ENCODE results near the gene HRCT1. TPM values are rescaled to one million over a fixed set of nuclear protein-coding genes. Genes with fewer than 3 reads are reported as not detected.
A peak's percentile ranks its signal among the peaks of the same experiment; 100 is the strongest.

Gene HRCT1
- total RNA-seq, 4 donors from 2014 or later = 23.9 to 60.2 (median 34.3) TPM

DNA sequence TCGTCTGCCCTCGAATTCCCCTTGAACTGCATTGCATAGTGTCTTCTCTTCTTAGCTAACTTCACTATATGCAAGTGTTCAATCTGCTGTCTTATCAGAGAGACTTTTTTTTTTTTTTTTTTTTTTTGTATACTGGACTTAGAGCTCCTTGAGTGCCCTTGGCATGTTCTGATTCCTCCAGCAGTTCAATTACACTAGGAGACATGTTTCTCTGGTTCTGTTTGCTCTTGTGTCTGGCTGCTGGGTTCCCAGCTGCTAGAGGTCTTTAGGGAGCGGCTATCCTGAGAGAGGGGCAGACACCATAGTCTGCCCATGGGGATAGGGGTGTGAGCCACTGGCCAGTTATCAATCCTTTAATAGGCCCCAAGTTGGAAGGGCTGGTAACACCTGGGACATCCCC is 38.8 kb downstream of the HRCT1 start:
- Histone ChIP-seq H3K4me3 (no peak overlapping the region), H3K36me3 (no peaks in the 10 kb centered on the region), H3K27me3 (no peaks in the 10 kb centered on the region), H3K27ac (peak overlapping the region; percentile 54 to 74 (median 71)), H3K9me3 (no peaks in the 10 kb centered on the region), H3K4me1 (peaks cover 5 to 73% (median 53%) of the 10 kb centered on the region in 4 donors)
- in situ Hi-C loops (cut with MboI; ENCODE audit: low pct_ligation_motif_present in 1 of 4, low pct_unique_long_range_greater_than_20kb in 1 of 4, low sequenced_read_pairs in 3 of 4) (no loop called here), intact Hi-C loops (cut with DNase I; ENCODE audit: low total_unique reads) (loop anchor here (1.0 to 5.0 kb wide), 2 partner anchors 10 to 38 kb away; partner anchors contain the start of genes HRCT1 and SPAAR)
- TF ChIP-seq POLR2A (IDR thresholded peaks at IDR 0.05) = no peak
- TF ChIP-seq EP300 (IDR thresholded peaks at IDR 0.05; ENCODE audit: low read depth) = no peak
- no peak for TF ChIP-seq POLR2AphosphoS5 (IDR thresholded peaks at IDR 0.05)
- TF ChIP-seq, protein P1, sequence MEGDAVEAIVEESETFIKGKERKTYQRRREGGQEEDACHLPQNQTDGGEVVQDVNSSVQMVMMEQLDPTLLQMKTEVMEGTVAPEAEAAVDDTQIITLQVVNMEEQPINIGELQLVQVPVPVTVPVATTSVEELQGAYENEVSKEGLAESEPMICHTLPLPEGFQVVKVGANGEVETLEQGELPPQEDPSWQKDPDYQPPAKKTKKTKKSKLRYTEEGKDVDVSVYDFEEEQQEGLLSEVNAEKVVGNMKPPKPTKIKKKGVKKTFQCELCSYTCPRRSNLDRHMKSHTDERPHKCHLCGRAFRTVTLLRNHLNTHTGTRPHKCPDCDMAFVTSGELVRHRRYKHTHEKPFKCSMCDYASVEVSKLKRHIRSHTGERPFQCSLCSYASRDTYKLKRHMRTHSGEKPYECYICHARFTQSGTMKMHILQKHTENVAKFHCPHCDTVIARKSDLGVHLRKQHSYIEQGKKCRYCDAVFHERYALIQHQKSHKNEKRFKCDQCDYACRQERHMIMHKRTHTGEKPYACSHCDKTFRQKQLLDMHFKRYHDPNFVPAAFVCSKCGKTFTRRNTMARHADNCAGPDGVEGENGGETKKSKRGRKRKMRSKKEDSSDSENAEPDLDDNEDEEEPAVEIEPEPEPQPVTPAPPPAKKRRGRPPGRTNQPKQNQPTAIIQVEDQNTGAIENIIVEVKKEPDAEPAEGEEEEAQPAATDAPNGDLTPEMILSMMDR (IDR thresholded peaks at IDR 0.05) = no peak
- 54 to 69% methylated on average over 2 to 3 of the region's 3 CpGs for WGBS, 2 donors (ENCODE audit: low coverage in 1 of 2)
- DNase-seq = no peak

DNA sequence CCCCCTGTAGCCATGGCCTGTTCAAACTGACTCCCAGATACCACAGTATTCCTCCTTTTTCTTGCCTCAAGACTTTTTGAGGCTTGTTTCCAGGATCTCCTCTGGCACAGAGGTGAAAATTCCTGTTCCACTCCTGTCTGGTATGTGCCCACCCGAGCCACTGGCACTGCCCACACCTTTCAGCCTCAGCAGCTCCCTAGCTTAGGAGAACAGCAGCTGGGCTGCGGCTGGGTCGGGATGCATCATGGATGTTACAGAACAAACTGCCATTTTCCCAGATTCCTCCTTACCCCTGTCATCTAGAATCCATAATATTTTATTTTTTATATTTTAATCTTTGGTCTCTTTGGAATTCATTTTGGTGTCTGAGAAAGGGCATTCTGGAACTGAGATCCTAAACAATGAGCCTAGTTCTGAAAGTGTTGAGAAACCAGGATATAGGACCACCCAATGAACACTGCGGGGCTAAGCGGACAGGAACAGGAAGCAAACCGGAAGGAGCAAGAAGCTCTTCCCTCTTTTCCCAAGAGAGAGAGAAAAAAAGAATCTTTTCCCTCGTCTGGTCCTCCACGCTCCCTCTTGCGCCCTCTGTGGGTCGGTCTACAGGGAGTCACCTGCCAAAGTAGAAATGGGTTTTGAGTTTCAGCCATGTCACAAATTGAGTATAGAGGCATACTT is 39.5 kb downstream of the HRCT1 start:
- H3K27ac ChIP-seq = peak overlapping the region; percentile 54 to 74 (median 71)
- in situ Hi-C loops (cut with MboI; ENCODE audit: low pct_ligation_motif_present in 1 of 4, low pct_unique_long_range_greater_than_20kb in 1 of 4, low sequenced_read_pairs in 3 of 4) (no loop called here), intact Hi-C loops (cut with DNase I; ENCODE audit: low total_unique reads) (loop anchor here (5.0 kb wide), 1 partner anchor 38 kb away; the partner anchor contains the start of genes HRCT1 and SPAAR)
- H3K4me3 ChIP-seq = peak overlapping the region in 1 of 4 donors; percentile 8
- TF ChIP-seq POLR2AphosphoS5 (IDR thresholded peaks at IDR 0.05) (peak in 1 of 3 donors; percentile 42), EP300 (IDR thresholded peaks at IDR 0.05; ENCODE audit: low read depth) (no peak)
- TF ChIP-seq, protein P1 (IDR thresholded peaks at IDR 0.05) = peak; percentile 76 to 88 (median 84)
- peaks cover 5 to 69% (median 54%) of the 10 kb centered on the region in 4 donors for H3K4me1 ChIP-seq
- peak; percentile 88 for DNase-seq
- H3K9me3 ChIP-seq = no peaks in the 10 kb centered on the region
- H3K27me3 ChIP-seq = no peaks in the 10 kb centered on the region
- H3K36me3 ChIP-seq = no peaks in the 10 kb centered on the region
- 31 to 36% methylated on average over 10 of the region's 10 CpGs for WGBS, 2 donors (ENCODE audit: low coverage in 1 of 2)

DNA sequence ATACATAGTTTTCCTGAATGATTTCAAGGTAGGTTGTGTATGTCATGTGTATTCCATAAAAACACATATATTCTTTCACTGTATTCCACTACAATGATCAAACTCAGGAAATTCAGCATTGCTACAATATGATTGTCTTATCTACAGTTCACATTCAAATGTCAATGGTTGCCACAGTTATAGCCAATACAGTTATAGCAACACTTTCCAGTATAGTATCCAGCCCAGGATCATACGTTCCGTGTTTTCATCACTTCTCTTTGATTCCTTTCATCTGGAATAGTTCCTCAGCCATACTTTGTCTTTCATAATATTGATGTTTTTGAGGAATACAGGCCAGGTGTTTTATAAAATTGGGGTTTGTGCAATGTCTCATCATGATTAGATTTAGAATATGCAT is 42.4 kb downstream of the HRCT1 start:
- no peaks in the 10 kb centered on the region for H3K27me3 ChIP-seq
- no peaks in the 10 kb centered on the region for H3K36me3 ChIP-seq
- H3K27ac ChIP-seq = peak overlapping the region; percentile 77 to 83 (median 78)
- intact Hi-C loops (cut with DNase I; ENCODE audit: low total_unique reads) (loop anchor here (5.0 kb wide), 1 partner anchor 41 kb away; the partner anchor contains the start of genes HRCT1 and SPAAR), in situ Hi-C loops (cut with MboI; ENCODE audit: low pct_ligation_motif_present in 1 of 4, low pct_unique_long_range_greater_than_20kb in 1 of 4, low sequenced_read_pairs in 3 of 4) (no loop called here)
- peaks cover 5 to 60% (median 45%) of the 10 kb centered on the region in 4 donors for H3K4me1 ChIP-seq
- TF ChIP-seq POLR2A (IDR thresholded peaks at IDR 0.05) (no peak), EP300 (IDR thresholded peaks at IDR 0.05; ENCODE audit: low read depth) (no peak), POLR2AphosphoS5 (IDR thresholded peaks at IDR 0.05) (no peak)
- TF ChIP-seq, protein P1 (IDR thresholded peaks at IDR 0.05) = no peak
- DNase-seq = no peak
- H3K9me3 ChIP-seq = no peaks in the 10 kb centered on the region
- no peak overlapping the region for H3K4me3 ChIP-seq
- 65 to 73% methylated on average over 2 of the region's 2 CpGs for WGBS, 2 donors (ENCODE audit: low coverage in 1 of 2)

DNA sequence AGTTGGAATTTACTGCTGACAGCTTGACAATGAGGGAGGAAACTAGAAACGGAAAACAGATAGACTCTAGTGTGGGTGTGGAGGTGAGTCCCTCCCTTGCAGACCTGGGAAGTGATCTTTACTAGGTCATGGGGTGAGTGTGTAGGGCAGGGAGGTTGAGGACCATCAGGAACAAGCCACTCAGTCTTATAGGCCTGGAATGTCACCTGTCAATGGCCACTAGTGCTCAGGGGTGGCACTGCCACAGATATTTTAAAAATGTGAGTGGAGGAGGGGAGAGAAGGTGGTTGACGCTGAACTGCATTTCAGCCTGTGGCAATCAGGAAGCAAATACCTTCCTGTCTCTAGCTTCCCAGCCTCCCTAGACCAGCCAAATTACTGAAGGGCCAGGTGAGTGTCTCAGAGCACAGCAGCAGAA is 42.9 kb downstream of the HRCT1 start:
- Histone ChIP-seq H3K27ac (peak overlapping the region; percentile 77 to 83 (median 78)), H3K4me3 (no peak overlapping the region), H3K27me3 (no peaks in the 10 kb centered on the region), H3K36me3 (no peaks in the 10 kb centered on the region), H3K9me3 (no peaks in the 10 kb centered on the region), H3K4me1 (peaks cover 5 to 59% (median 45%) of the 10 kb centered on the region in 4 donors)
- WGBS, 2 donors (ENCODE audit: low coverage in 1 of 2) = 11 to 23% methylated on average over 1 to 2 of the region's 2 CpGs
- intact Hi-C loops (cut with DNase I; ENCODE audit: low total_unique reads) (loop anchor here (5.0 kb wide), 1 partner anchor 42 kb away; the partner anchor contains the start of genes HRCT1 and SPAAR), in situ Hi-C loops (cut with MboI; ENCODE audit: low pct_ligation_motif_present in 1 of 4, low pct_unique_long_range_greater_than_20kb in 1 of 4, low sequenced_read_pairs in 3 of 4) (no loop called here)
- TF ChIP-seq, protein P1 (IDR thresholded peaks at IDR 0.05) = peak in 2 of 5 experiments; percentile 22 to 41
- peak in 1 of 3 donors; percentile 31 for TF ChIP-seq POLR2AphosphoS5 (IDR thresholded peaks at IDR 0.05)
- TF ChIP-seq POLR2A (IDR thresholded peaks at IDR 0.05) = no peak
- DNase-seq = peak; percentile 35
